ENCODE measurements around the gene PCDHA4. TPM values are rescaled to one million over a fixed set of nuclear protein-coding genes. Genes with fewer than 3 reads are reported as not detected.
A peak's percentile ranks its signal among the peaks of the same experiment; 100 is the strongest.
"Not testable (repeated sequence)": the region's sequence is repeated elsewhere in the genome, so short reads cannot be mapped to it uniquely, and the experiment has no call there.

PCDHA4 gene
- total and polyA plus RNA-seq, 9 of the 15 experiments (the other 6 are each of a cell fraction or from before 2014, with no cell fraction given), result not detected

DNA sequence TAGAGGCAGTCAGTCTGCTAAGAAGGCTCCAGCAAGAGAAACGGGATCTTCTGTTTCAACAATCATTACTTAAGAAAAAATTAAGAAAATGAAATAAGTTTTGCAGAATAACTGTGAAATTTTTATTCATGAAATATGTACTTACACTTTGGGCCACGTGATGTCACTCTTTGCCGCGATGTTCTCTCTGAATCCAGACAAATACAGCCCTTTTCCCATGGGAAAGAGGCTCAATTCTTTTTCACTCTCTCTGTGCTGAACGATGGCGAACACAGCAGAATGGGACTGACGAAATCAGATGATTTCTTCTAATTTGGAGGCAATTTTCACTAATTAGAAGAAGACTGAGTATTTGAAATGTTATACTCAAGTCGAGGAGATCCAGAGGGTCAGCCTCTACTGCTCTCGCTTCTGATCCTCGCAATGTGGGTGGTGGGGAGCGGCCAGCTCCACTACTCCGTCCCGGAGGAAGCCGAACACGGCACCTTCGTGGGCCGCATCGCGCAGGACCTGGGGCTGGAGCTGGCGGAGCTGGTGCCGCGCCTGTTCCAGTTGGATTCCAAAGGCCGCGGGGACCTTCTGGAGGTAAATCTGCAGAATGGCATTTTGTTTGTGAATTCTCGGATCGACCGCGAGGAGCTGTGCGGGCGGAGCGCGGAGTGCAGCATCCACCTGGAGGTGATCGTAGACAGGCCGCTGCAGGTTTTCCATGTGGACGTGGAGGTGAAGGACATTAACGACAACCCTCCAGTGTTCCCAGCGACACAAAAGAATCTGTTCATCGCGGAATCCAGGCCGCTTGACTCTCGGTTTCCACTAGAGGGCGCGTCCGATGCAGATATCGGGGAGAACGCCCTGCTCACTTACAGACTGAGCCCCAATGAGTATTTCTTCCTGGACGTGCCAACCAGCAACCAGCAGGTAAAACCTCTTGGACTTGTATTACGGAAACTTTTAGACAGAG is 41.6 kb downstream of the PCDHA4 start, which contains the start of gene PCDHA9:
Gene PCDHA9, plus strand, starts transcription at position 244 of the 964 bp plus-strand sequence. Its CDS starts 114 bp downstream, at position 358.
- H3K79me2 ChIP-seq (ENCODE audit: control insufficient read depth, insufficient read depth, low read length); H4K20me1 ChIP-seq (replicated peaks; ENCODE audit: control insufficient read depth, insufficient read depth, low read length); DNase-seq (ENCODE audit: extremely low read depth in 1 of 4, low spot score in 3 of 4); H3K9ac ChIP-seq (ENCODE audit: insufficient read depth in 1 of 2, low read depth in 2 of 2, low read length in 2 of 2); BruUV-seq (replicated peaks); H3K4me3 ChIP-seq; CTCF ChIA-PET (ENCODE audit: low intra/inter-chr PET ratio); H3K27ac ChIP-seq (ENCODE audit: extremely low read depth, low read depth, low read length); FAIRE-seq; H3K4me1 ChIP-seq (replicated peaks in 1 of 2; ENCODE audit: control insufficient read depth in 2 of 2, insufficient read depth in 2 of 2, low read length in 2 of 2); in situ Hi-C loops (cut with MboI); intact Hi-C loops (cut with micrococcal nuclease); H3K27me3 ChIP-seq (ENCODE audit: control insufficient read depth in 2 of 2, insufficient read depth in 2 of 2, low read length in 2 of 2); POLR2A ChIA-PET; H3K4me2 ChIP-seq (ENCODE audit: insufficient read depth, low read length); H3K36me3 ChIP-seq (ENCODE audit: control insufficient read depth, insufficient read depth, low read length); H3K9me3 ChIP-seq (replicated peaks; ENCODE audit: control insufficient read depth, insufficient read depth, low read depth, low read length); H2AFZ ChIP-seq (ENCODE audit: low read depth, low read length); H3K9me1 ChIP-seq (ENCODE audit: control insufficient read depth, insufficient read depth, low read length): not testable (repeated sequence)
- ATAC-seq, result peak; percentile 61; the same call in 1 of the 3 replicates
- WGBS (ENCODE audit: insufficient coverage, low coverage, missing lambda C conversion rate), result 15% methylated on average over 29 of the region's 48 CpGs
- TF ChIP-seq CTCF (IDR thresholded peaks at IDR 0.05 in 2 of 3, conservative IDR thresholded peaks at IDR 0.05 in 1 of 3; ENCODE audit: insufficient read depth in 2 of 3, low read depth in 1 of 3, low read length in 3 of 3), result peak in 1 of 3 experiments; percentile 14; a peak in 1 of 6 replicates

DNA sequence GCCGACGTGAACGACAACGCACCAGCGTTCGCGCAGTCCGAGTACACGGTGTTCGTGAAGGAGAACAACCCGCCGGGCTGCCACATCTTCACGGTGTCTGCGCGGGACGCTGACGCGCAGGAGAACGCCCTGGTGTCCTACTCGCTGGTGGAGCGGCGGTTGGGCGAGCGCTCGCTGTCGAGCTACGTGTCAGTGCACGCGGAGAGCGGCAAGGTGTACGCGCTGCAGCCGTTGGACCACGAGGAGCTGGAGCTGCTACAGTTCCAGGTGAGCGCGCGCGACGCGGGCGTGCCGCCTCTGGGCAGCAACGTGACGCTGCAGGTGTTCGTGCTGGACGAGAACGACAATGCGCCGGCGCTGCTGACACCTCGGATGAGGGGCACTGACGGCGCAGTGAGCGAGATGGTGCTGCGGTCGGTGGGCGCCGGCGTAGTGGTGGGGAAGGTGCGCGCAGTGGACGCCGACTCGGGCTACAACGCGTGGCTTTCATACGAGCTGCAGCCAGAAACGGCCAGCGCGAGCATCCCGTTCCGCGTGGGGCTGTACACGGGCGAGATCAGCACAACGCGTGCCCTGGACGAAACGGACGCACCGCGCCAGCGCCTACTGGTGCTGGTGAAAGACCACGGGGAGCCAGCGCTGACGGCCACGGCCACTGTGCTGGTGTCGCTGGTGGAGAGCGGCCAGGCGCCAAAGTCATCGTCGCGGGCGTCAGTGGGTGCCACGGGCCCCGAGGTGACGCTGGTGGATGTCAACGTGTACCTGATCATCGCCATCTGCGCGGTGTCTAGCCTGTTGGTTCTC is 43.2 kb downstream of the PCDHA4 start:
- DNase-seq (ENCODE audit: extremely low read depth in 1 of 4, low spot score in 3 of 4); H3K4me3 ChIP-seq; H2AFZ ChIP-seq (ENCODE audit: low read depth, low read length); FAIRE-seq; H3K4me2 ChIP-seq (ENCODE audit: insufficient read depth, low read length); H3K27ac ChIP-seq (ENCODE audit: extremely low read depth, low read depth, low read length); H3K36me3 ChIP-seq (ENCODE audit: control insufficient read depth, insufficient read depth, low read length); H3K27me3 ChIP-seq (ENCODE audit: control insufficient read depth in 2 of 2, insufficient read depth in 2 of 2, low read length in 2 of 2); H3K4me1 ChIP-seq (replicated peaks in 1 of 2; ENCODE audit: control insufficient read depth in 2 of 2, insufficient read depth in 2 of 2, low read length in 2 of 2); H3K79me2 ChIP-seq (ENCODE audit: control insufficient read depth, insufficient read depth, low read length); H4K20me1 ChIP-seq (replicated peaks; ENCODE audit: control insufficient read depth, insufficient read depth, low read length); BruUV-seq (replicated peaks); intact Hi-C loops (cut with micrococcal nuclease); H3K9ac ChIP-seq (ENCODE audit: insufficient read depth in 1 of 2, low read depth in 2 of 2, low read length in 2 of 2); CTCF ChIA-PET (ENCODE audit: low intra/inter-chr PET ratio); H3K9me3 ChIP-seq (replicated peaks; ENCODE audit: control insufficient read depth, insufficient read depth, low read depth, low read length); POLR2A ChIA-PET; H3K9me1 ChIP-seq (ENCODE audit: control insufficient read depth, insufficient read depth, low read length); in situ Hi-C loops (cut with MboI); ATAC-seq: not testable (repeated sequence)
- WGBS (ENCODE audit: insufficient coverage, low coverage, missing lambda C conversion rate), result 20% methylated on average over 55 of the region's 101 CpGs

Measured in K562 (cell line).